Mucosa of rectum (tissue), 2 donors: ENCODE results near the gene HDAC11.

Experiments
- H3K27ac ChIP-seq, 2 donors: one replicate each; pipeline ENCODE4 v1.7.0; 2013; ENCODE audit warnings: inconsistent platforms in 2 of 2, low read depth in 2 of 2, low read length in 2 of 2
- H3K27me3 ChIP-seq, 2 donors: one replicate each; pipeline ENCODE4 v1.7.0; 2013; ENCODE audit warnings: low read length in 2 of 2; ENCODE audit not compliant: control insufficient read depth in 2 of 2, insufficient read depth in 2 of 2
- H3K36me3 ChIP-seq, 2 donors: one replicate each; pipeline ENCODE4 v1.7.0; 2013; ENCODE audit warnings: low read length in 2 of 2; ENCODE audit not compliant: control insufficient read depth in 2 of 2, insufficient read depth in 2 of 2
- H3K4me1 ChIP-seq, 2 donors: one replicate each; pipeline ENCODE4 v1.7.0; 2013; ENCODE audit warnings: low read length in 2 of 2, mild to moderate bottlenecking in 1 of 2; ENCODE audit not compliant: control insufficient read depth in 2 of 2, insufficient read depth in 2 of 2
- H3K4me3 ChIP-seq, 2 donors: one replicate each; pipeline ENCODE4 v1.7.0; 2013; ENCODE audit warnings: low read length in 2 of 2
- H3K9ac ChIP-seq, 2 donors: one replicate each; pipeline ENCODE4 v1.7.0; 2013; ENCODE audit warnings: low read length in 2 of 2, low read depth in 1 of 2, mild to moderate bottlenecking in 1 of 2
- H3K9me3 ChIP-seq, 2 donors: one replicate each; pipeline ENCODE4 v1.7.0; 2013; ENCODE audit warnings: low read length in 2 of 2; ENCODE audit not compliant: control insufficient read depth in 2 of 2
- donor health status: healthy.
- donor health status: Normal muscosa, but diverticular disease.

HDAC11 gene

GRCh38 chr3:13548696-13549622 is 68.9 kb downstream of the HDAC11 start, which contains the start of gene FBLN2:
Gene FBLN2, plus strand, starts transcription at chr3:13549125. Its CDS starts 21,231 bp downstream, at chr3:13570356.
- Histone ChIP-seq H3K27ac (peak within 1 kb of the TSS in 1 of 2 donors; percentile 17), H3K9ac (no peak within 1 kb of the TSS), H3K4me1 (peaks cover 4 to 6% of the 10 kb centered on the region in 2 donors), H3K36me3 (no peaks in the 10 kb centered on the region), H3K9me3 (no peaks in the 10 kb centered on the region), H3K27me3 (peaks cover 9 to 12% of the 10 kb centered on the region in 2 donors), H3K4me3 (peak within 1 kb of the TSS; percentile 2 to 54)

DNA sequence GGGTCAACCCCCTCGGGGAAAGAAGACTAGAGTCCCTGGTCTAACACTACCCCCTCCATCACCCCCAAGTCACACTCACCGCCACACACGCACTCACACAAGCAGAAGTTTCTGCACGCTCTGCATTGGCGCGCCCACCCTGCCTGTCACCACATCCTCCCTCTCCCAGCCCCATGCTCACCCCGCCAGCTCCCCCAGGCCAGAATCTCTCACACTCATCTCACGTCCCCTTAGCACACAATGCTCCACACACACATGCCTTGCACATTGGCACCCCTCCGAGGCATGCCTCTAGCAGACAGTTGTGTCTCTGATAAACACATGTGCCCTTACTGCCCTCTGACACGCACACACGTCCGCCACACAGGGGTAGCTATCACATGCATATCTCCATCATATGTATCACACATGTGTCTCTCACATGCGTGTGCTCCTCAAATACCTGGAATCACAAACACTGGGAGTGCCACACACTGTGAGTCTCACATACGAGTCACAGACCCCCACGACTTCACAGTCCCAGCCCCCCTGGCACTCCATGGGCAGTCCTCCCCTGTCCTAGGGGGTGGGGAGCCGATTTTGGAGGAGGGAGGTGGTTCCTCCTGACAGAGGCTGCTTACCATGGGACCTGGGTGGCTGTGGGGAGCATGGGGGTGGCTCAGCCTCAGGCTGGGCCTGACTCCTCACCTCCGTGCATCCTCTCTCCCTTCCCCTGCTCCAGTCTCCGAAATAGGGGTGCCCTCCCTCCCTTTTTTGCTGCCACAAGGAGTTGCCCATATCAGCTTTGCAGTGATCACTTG is 69.7 kb downstream of the HDAC11 start:
- Histone ChIP-seq H3K9ac (no peak overlapping the region), H3K4me1 (peaks cover 4 to 6% of the 10 kb centered on the region in 2 donors), H3K36me3 (no peaks in the 10 kb centered on the region), H3K9me3 (no peaks in the 10 kb centered on the region), H3K4me3 (peak overlapping the region; percentile 2 to 54), H3K27me3 (peaks cover 9 to 12% of the 10 kb centered on the region in 2 donors), H3K27ac (no peak overlapping the region)

DNA sequence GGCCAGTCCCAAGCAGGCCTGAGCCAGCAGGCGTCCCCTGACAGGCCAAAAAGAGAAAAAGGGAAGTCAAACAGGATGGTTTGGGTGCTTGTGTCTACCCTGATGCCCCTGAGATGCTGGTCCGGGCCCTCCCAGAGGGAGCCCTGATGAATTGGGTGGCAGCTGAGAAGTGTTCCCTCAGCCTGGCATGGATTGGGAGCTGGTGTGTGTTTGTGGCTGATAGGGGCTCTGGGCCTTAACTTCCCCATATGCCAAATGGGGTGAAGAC is 70.3 kb downstream of the HDAC11 start:
- Histone ChIP-seq H3K4me1 (peaks cover 4 to 6% of the 10 kb centered on the region in 2 donors), H3K9me3 (no peaks in the 10 kb centered on the region), H3K36me3 (no peaks in the 10 kb centered on the region), H3K27me3 (peaks cover 9 to 12% of the 10 kb centered on the region in 2 donors), H3K4me3 (peak overlapping the region in 1 of 2 donors; percentile 2), H3K27ac (no peak overlapping the region), H3K9ac (no peak overlapping the region)

GRCh38 chr3:13550791-13551360 is 70.8 kb downstream of the HDAC11 start:
- Histone ChIP-seq H3K36me3 (no peaks in the 10 kb centered on the region), H3K9me3 (no peaks in the 10 kb centered on the region), H3K4me3 (no peak overlapping the region), H3K27me3 (peaks cover 9 to 12% of the 10 kb centered on the region in 2 donors), H3K4me1 (peaks cover 4 to 8% of the 10 kb centered on the region in 2 donors), H3K9ac (no peak overlapping the region), H3K27ac (no peak overlapping the region)

DNA sequence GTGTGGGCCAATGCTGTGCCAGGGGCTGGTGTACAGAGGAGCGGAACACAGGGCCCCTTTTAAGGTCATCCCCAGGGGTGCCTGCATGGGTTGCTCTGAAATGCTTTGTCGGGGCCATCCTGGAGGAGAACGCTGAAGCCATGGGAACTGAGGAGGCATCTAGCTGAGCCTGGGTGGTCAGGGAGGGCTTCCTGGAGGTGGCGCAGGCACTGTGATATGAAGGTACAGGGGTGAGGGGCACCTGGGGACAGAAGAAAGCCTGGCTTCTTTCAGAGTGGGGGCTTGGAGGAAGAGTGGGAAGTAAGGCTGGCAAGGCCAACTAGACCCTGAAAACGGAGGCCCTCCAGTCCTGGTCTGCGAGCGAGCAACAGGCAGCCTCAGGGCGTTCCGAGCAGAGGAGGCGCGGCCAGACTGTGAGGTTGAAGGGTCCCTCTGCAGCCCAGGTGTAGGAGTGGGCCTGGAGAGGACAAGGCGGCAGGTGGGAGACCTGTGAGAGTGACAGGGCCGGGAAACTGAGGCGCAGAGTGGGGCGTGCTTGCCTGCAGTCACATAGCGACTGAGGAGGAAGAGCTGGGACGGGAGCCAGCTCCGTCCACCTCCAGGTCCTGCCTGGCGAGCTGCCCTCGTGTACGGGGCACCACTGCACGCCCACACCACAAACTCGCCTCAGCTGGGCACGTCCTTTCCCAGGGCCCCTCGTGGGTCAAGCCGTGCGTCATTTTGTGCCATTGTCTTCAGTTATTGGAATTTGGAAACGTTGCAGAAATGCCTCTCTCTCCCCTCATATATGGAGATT is 72.9 kb downstream of the HDAC11 start:
- Histone ChIP-seq H3K9ac (no peak overlapping the region), H3K4me1 (peaks cover 7 to 9% of the 10 kb centered on the region in 2 donors), H3K27ac (no peak overlapping the region), H3K27me3 (peaks cover 9 to 11% of the 10 kb centered on the region in 2 donors), H3K9me3 (no peaks in the 10 kb centered on the region), H3K4me3 (no peak overlapping the region), H3K36me3 (no peaks in the 10 kb centered on the region)

- Histone ChIP-seq H3K36me3 (no peaks in the 10 kb centered on the region), H3K27ac (no peak overlapping the region), H3K4me3 (no peak overlapping the region), H3K4me1 (peaks cover 3 to 5% of the 10 kb centered on the region in 2 donors), H3K9ac (no peak overlapping the region), H3K27me3 (peaks cover 3 to 6% of the 10 kb centered on the region in 2 donors), H3K9me3 (no peaks in the 10 kb centered on the region)
Observed at GRCh38 chr3:13553686-13554085, 73.6 kb downstream of the HDAC11 start.

DNA sequence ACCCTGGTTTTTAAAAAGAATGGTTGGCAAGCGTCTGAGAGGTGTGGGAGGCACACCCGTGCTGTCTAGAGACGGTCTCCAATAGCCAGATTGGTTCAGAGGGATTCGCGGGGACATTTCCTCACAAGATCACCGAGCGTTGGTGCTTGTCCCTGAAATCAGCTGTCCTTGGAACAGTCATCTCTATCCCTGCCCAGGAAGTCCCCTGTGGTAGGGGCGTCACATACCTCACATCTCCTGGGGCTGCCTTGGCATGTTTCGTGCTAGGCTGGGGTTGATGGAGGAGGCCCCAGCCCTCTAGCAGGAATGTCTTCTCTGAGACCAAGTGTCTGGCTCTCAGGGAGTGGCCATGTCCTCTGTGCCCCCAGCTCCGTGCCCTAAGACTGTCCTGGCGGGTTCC is 75.6 kb downstream of the HDAC11 start:
- H3K27me3 ChIP-seq: peaks cover 0 to 3% of the 10 kb centered on the region in 2 donors
- no peaks in the 10 kb centered on the region for H3K36me3 ChIP-seq
- H3K9me3 ChIP-seq: no peaks in the 10 kb centered on the region
- no peak overlapping the region for H3K9ac ChIP-seq
- no peak overlapping the region for H3K27ac ChIP-seq
- H3K4me3 ChIP-seq: no peak overlapping the region
- peaks cover 3 to 5% of the 10 kb centered on the region in 2 donors for H3K4me1 ChIP-seq
